A549 (cell line): ENCODE results near the gene ERBB3.

Source experiments
- CBX2 ChIP-seq: fragments of 200-600 bp; sonication (generic); IDR thresholded peaks from 2 replicates; pipeline ENCODE4 v1.6.1; 2016; ENCODE audit warnings: low read depth, mild to moderate bottlenecking, borderline replicate concordance
- CEBPB ChIP-seq, 2 experiments: fragments of >200 bp in 1 of 2; sonication (Bioruptor Twin) in 1 of 2; formaldehyde crosslinking in 1 of 2; IDR thresholded peaks; 2 replicates each; pipeline ENCODE4 v1.6.1; 2012 to 2016
- EP300 ChIP-seq, 2 experiments: fragments of >200 bp; sonication (Bioruptor Twin); formaldehyde crosslinking; IDR thresholded peaks; 2 replicates in 1 of 2; 3 replicates in 1 of 2; pipeline ENCODE4 v1.6.1; 2016 to 2017
- KDM1A ChIP-seq: fragments of 200-600 bp; sonication (generic); IDR thresholded peaks from 2 replicates; pipeline ENCODE4 v1.6.1; 2016; ENCODE audit warnings: low read depth, mild to moderate bottlenecking
- MYC ChIP-seq: IDR thresholded peaks from 2 replicates; pipeline ENCODE4 v1.6.1; 2012; ENCODE audit warnings: mild to moderate bottlenecking, inconsistent platforms, low read length, improper control_type of control experiment, borderline replicate concordance
- POLR2A ChIP-seq: IDR thresholded peaks from 2 replicates; pipeline ENCODE4 v1.6.1; 2012; ENCODE audit warnings: mild to moderate bottlenecking, low read length
- RAD21 ChIP-seq, 2 experiments: fragments of >200 bp in 1 of 2; sonication (Bioruptor Twin) in 1 of 2; formaldehyde crosslinking in 1 of 2; IDR thresholded peaks in 1 of 2; conservative IDR thresholded peaks in 1 of 2; 2 replicates in 1 of 2; 3 replicates in 1 of 2; pipeline ENCODE4 v1.6.1; 2012 to 2018; ENCODE audit warnings: inconsistent platforms in 1 of 2
- TF ChIP-seq, protein P1 (sequence below): fragments of >200 bp; sonication (Bioruptor Twin); formaldehyde crosslinking; IDR thresholded peaks from 3 replicates; pipeline ENCODE4 v1.5.1; 2016
- TF ChIP-seq, protein P2 (sequence below): IDR thresholded peaks from 2 replicates; pipeline ENCODE4 v1.6.1; 2012

DNA sequence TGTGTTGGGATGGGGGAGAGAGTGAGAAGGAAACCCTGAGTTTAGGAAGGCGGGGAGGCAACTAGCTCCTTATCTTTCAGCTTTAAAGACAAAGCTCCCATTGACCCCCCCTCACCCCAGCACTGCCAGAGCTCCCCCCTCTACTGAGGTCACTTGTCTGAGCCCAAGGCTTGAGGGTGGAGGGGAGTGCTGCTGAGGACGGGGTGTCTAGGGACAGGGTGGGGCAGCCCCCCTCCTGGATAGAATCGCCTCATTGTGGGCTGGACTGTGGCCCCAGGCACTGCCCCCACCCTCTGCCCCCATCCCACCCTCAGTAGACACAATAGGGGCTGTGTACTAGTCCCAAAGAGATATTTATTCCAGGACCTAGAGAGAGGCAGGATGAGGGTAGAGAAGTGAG lies 3.0 kb downstream of the ERBB3 start:
- TF ChIP-seq RAD21 (conservative IDR thresholded peaks at IDR 0.05 in 1 of 2, IDR thresholded peaks at IDR 0.05 in 1 of 2) = no peak
- TF ChIP-seq, protein P1, sequence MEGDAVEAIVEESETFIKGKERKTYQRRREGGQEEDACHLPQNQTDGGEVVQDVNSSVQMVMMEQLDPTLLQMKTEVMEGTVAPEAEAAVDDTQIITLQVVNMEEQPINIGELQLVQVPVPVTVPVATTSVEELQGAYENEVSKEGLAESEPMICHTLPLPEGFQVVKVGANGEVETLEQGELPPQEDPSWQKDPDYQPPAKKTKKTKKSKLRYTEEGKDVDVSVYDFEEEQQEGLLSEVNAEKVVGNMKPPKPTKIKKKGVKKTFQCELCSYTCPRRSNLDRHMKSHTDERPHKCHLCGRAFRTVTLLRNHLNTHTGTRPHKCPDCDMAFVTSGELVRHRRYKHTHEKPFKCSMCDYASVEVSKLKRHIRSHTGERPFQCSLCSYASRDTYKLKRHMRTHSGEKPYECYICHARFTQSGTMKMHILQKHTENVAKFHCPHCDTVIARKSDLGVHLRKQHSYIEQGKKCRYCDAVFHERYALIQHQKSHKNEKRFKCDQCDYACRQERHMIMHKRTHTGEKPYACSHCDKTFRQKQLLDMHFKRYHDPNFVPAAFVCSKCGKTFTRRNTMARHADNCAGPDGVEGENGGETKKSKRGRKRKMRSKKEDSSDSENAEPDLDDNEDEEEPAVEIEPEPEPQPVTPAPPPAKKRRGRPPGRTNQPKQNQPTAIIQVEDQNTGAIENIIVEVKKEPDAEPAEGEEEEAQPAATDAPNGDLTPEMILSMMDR = no peak
- no peak for TF ChIP-seq MYC
- TF ChIP-seq KDM1A = no peak
- TF ChIP-seq CBX2 = no peak
- no peak for TF ChIP-seq EP300 (IDR thresholded peaks at IDR 0.05)
- no peak for TF ChIP-seq POLR2A
- no peak for TF ChIP-seq CEBPB (IDR thresholded peaks at IDR 0.05)
- TF ChIP-seq, protein P2, sequence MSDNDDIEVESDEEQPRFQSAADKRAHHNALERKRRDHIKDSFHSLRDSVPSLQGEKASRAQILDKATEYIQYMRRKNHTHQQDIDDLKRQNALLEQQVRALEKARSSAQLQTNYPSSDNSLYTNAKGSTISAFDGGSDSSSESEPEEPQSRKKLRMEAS = no peak
